Measurements from ENCODE around the gene LENG8. TPM values are rescaled to one million over a fixed set of nuclear protein-coding genes. Genes with fewer than 3 reads are reported as not detected.

The LENG8 gene
- total and polyA plus RNA-seq, 7 donors = 21.7 to 60.2 (median 28.6) TPM

- Histone ChIP-seq H3K9me3 (no peaks in the 10 kb centered on the region), H3K4me1 (no peaks in the 10 kb centered on the region), H3K4me3 (no peak overlapping the region), H3K27ac (no peak overlapping the region), H3K27me3 (ENCODE audit: insufficient read depth in 3 of 3, low read length in 2 of 3) (peaks cover 0 to 2% (median 0%) of the 10 kb centered on the region in 3 donors), H3K36me3 (ENCODE audit: insufficient read depth in 1 of 2, low read depth in 1 of 2) (no peaks in the 10 kb centered on the region)
- TF ChIP-seq CTCF (IDR thresholded peaks at IDR 0.05) = no peak
- no peak for ATAC-seq
- intact Hi-C loops (cut with DNase I) = no loop called here
- DNase-seq = no peak
- WGBS, 3 donors = 83 to 88% (median 83%) methylated on average over 7 of the region's 7 CpGs
Observed at GRCh38 chr19:54407780-54408179, 41.2 kb upstream of the LENG8 start.

GRCh38 chr19:54408456-54409026 lies 40.5 kb upstream of the LENG8 start:
- TF ChIP-seq CTCF (IDR thresholded peaks at IDR 0.05) = no peak
- Histone ChIP-seq H3K27ac (no peak overlapping the region), H3K27me3 (ENCODE audit: insufficient read depth in 3 of 3, low read length in 2 of 3) (peaks cover 0 to 2% (median 0%) of the 10 kb centered on the region in 3 donors), H3K4me1 (no peaks in the 10 kb centered on the region), H3K9me3 (no peaks in the 10 kb centered on the region), H3K4me3 (no peak overlapping the region), H3K36me3 (ENCODE audit: insufficient read depth in 1 of 2, low read depth in 1 of 2) (no peaks in the 10 kb centered on the region)
- no peak for DNase-seq
- intact Hi-C loops (cut with DNase I) = no loop called here
- no peak for ATAC-seq
- WGBS, 3 donors = 65 to 77% (median 68%) methylated on average over 9 of the region's 9 CpGs

DNA sequence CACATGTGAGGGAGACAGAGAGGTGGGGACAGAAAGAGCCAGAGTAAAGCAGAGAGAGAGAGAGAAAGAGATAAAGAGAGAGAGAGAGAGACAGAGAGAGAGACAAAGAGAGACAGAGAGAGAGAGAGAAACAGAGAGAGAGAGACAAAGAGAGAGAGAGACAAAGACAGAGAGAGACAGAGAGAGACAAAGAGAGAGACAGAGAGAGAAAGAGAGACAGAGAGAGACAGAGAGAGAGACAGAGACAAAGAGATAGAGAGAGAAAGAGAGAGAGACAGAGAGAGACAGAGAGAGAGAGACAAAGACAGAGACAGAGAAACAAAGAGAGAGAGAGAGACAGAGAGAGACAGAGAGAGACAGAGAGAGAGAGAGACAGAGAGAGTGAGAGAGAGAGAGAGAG lies 38.0 kb upstream of the LENG8 start:
- Histone ChIP-seq H3K27ac (no peak overlapping the region), H3K27me3 (ENCODE audit: insufficient read depth in 3 of 3, low read length in 2 of 3) (peaks cover 0 to 19% (median 10%) of the 10 kb centered on the region in 3 donors), H3K36me3 (ENCODE audit: insufficient read depth in 1 of 2, low read depth in 1 of 2) (no peaks in the 10 kb centered on the region), H3K4me3 (no peak overlapping the region), H3K4me1 (no peaks in the 10 kb centered on the region), H3K9me3 (no peaks in the 10 kb centered on the region)
- no peak for TF ChIP-seq CTCF (IDR thresholded peaks at IDR 0.05)
- intact Hi-C loops (cut with DNase I) = no loop called here
- ATAC-seq = no peak
- DNase-seq = no peak

GRCh38 chr19:54412877-54413276 lies 36.1 kb upstream of the LENG8 start:
- ATAC-seq (no peak), DNase-seq (no peak)
- intact Hi-C loops (cut with DNase I) = no loop called here
- H3K27ac ChIP-seq = no peak overlapping the region
- 66 to 75% (median 67%) methylated on average over 4 of the region's 4 CpGs for WGBS, 3 donors
- H3K36me3 ChIP-seq (ENCODE audit: insufficient read depth in 1 of 2, low read depth in 1 of 2) = no peaks in the 10 kb centered on the region
- TF ChIP-seq CTCF (IDR thresholded peaks at IDR 0.05) = no peak
- H3K27me3 ChIP-seq (ENCODE audit: insufficient read depth in 3 of 3, low read length in 2 of 3) = peaks cover 0 to 37% (median 15%) of the 10 kb centered on the region in 3 donors
- no peaks in the 10 kb centered on the region for H3K4me1 ChIP-seq
- no peaks in the 10 kb centered on the region for H3K9me3 ChIP-seq
- no peak overlapping the region for H3K4me3 ChIP-seq

DNA sequence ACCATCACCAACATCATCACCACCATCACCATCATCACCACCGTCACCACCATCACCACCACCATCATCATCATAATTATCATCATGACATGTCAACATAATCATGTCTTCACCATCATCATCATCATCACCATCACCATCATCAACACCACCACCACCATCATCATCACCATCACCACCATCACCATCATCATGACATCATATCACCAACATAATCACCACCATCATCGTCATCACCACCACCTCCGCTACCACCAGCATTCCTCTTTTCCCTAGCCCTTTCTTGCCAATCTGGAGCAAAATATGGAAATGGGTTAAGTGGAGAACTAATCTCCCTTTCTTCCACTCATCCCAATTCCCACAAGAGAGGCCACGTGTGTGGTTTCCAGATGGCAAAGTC lies 34.8 kb upstream of the LENG8 start:
- H3K9me3 ChIP-seq = no peaks in the 10 kb centered on the region
- no peak overlapping the region for H3K4me3 ChIP-seq
- ATAC-seq (no peak), DNase-seq (no peak)
- H3K36me3 ChIP-seq (ENCODE audit: insufficient read depth in 1 of 2, low read depth in 1 of 2) = no peaks in the 10 kb centered on the region
- H3K4me1 ChIP-seq = no peaks in the 10 kb centered on the region
- H3K27me3 ChIP-seq (ENCODE audit: insufficient read depth in 3 of 3, low read length in 2 of 3) = peaks cover 0 to 49% (median 15%) of the 10 kb centered on the region in 3 donors
- WGBS, 3 donors = 83 to 90% (median 90%) methylated on average over 4 of the region's 4 CpGs
- intact Hi-C loops (cut with DNase I) = no loop called here
- no peak overlapping the region for H3K27ac ChIP-seq
- no peak for TF ChIP-seq CTCF (IDR thresholded peaks at IDR 0.05)
